WI38 (cell line): ENCODE data around the gene PSPN.
"Not testable (repeated sequence)": the region's sequence is repeated elsewhere in the genome, so short reads cannot be mapped to it uniquely, and the experiment has no call there.

Source experiments
- H3K4me3 ChIP-seq: 2 replicates; pipeline ENCODE4 v1.5.1; 2011; ENCODE audit warnings: low read depth, mild to moderate bottlenecking, control low read depth, low read length
- TF ChIP-seq, protein P1 (sequence below): IDR thresholded peaks from 2 replicates; pipeline ENCODE4 v1.5.1; 2012; ENCODE audit warnings: low read depth, mild to moderate bottlenecking, control low read depth, low read length

The PSPN gene

DNA sequence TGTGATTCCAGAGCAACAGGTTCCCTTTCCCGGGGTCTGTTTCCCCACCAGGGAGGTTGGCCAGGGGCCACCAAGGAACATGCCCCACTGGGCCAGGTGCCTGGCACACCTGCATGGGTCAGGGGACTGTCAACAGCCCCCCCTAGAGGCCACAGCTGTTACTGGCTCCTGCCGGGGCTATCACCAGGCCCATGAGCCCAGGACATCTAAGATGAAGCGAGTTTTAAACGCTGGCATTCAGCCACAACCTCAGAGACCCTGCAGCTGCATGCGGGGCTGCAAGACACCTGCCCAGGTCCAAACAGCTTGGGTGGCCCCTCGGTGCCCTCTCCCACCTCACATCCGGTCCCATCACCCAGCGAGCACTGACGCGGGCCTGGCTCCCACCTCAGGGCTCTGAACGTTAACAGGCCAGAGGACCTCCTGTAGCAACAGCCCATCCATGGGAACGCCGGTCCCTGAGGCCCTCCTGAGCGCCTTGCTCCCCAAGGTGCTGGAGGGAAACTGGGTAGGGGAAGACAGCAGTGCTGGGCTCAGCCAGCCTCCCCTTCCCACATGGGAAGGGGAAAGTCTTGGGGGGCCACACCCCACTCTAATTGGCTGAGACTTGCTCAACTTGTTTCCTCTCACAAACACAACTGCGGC is 36.8 kb upstream of the PSPN start:
- TF ChIP-seq, protein P1, sequence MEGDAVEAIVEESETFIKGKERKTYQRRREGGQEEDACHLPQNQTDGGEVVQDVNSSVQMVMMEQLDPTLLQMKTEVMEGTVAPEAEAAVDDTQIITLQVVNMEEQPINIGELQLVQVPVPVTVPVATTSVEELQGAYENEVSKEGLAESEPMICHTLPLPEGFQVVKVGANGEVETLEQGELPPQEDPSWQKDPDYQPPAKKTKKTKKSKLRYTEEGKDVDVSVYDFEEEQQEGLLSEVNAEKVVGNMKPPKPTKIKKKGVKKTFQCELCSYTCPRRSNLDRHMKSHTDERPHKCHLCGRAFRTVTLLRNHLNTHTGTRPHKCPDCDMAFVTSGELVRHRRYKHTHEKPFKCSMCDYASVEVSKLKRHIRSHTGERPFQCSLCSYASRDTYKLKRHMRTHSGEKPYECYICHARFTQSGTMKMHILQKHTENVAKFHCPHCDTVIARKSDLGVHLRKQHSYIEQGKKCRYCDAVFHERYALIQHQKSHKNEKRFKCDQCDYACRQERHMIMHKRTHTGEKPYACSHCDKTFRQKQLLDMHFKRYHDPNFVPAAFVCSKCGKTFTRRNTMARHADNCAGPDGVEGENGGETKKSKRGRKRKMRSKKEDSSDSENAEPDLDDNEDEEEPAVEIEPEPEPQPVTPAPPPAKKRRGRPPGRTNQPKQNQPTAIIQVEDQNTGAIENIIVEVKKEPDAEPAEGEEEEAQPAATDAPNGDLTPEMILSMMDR, result peak; percentile 54
- H3K4me3 ChIP-seq, result no peak overlapping the region

DNA sequence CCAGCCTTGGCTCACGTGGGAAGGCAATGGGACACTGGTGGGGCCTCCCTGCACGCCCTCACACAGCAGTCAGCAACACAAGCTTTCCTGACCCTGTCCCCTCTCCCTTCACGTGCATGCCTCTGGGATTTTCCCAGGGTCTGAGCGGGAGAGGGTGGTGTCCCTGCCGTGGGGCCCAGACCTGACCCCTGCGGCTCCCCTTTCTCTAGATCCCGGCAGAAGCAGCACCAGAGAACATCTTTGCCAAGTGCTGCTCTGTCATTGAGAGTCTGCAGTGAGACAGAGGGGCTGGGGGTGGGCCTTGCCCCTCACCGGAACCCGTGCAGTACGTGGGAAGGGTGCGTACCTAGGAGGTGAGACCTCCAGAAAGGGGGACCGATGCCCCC is 36.3 kb upstream of the PSPN start:
- TF ChIP-seq, protein P1, result no peak
- no peak overlapping the region for H3K4me3 ChIP-seq

DNA sequence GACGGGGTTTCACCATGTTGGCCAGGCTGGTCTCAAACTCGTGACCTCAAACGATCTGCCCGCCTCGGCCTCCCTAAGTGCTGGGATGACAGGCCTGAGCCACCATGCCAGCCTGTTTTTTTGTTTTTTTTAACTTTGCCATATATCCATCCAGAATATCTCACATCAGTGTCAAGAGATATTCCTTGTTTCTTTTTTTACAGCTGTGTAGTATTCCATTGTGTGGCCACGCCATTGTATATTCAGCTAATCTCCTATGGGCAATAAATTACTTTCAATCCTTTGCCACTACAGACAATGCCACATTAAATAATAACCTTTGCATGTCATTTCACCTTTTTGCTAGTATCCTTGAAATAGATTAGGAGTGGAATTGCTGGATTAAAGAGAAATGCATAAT is 33.6 kb upstream of the PSPN start:
- TF ChIP-seq, protein P1, result no peak
- no peak overlapping the region for H3K4me3 ChIP-seq

DNA sequence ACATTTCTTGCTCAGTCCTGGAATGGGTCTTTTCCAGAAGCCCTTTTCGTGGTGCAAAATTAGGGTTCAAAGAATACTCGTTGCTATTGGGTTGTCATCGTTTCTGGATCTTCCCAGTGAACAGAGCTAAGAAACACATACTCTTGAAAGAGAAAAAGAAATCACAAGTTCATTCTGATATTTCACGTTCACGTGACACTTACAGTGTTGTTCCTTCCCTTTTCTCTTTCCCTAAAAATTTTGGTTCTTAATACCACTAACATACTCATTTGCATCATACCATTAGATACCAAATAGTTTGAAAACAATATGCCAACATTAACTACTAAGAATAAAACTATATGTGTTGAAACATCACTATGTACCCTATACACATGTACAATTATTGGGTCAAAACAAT is 30.7 kb upstream of the PSPN start:
- TF ChIP-seq, protein P1, result no peak
- no peak overlapping the region for H3K4me3 ChIP-seq

DNA sequence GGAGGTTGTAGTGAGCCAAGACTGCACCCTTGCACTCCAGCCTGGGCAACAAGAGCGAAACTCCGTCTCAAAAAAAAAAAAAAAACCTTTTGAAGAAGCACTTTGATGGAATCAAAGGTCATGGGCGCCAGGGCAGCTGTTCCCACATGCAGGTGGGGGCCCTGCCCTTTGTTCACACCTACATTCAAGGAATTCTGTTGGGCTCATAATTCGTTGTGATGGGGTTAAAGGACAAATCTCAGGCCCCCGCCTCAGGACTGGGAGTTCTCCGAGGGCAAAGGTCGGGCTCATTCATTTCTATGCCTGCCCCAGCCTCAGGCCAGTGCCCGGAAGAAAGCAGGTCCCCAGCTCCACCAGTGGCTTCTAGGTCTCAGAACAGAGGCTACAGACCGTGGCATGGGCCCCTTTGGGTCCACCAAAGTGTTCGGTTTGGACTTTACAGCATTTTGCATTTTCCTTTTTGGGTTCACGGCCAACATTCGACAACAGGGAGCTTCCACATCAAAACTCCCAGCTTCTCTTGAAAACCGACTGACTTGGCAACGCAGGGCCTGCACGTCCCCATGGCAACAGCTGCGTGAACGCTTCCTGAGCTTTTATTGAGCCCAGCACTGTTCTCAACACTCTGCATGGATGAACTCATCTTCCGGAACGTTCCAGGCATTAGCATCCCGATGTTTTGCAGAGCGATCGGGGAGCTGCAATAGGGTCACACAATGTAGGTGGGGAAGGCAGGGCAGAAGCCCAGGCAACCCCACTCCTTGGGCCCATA is 27.3 kb upstream of the PSPN start:
- TF ChIP-seq, protein P1, result no peak
- H3K4me3 ChIP-seq, result no peak overlapping the region

DNA sequence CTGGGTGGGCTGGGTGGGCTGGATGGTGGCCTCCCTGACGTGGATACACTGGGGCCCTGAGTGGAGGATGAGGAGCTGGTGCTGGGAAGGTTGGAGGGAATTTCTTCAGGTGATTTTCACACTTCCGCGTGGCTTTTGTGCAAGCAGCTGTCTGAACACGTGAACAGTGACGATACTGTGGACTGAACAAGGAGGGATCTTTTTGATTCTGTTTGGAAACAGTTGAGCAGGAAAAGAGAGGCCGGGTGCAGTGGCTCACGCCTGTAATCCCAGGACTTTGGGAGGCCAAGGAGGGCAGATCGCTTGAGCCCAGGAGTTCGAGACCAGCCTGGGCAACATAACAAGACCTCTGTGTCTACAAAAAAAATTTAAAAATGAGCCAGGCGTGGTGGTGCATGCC is 26.3 kb upstream of the PSPN start:
- TF ChIP-seq, protein P1, result no peak
- no peak overlapping the region for H3K4me3 ChIP-seq

DNA sequence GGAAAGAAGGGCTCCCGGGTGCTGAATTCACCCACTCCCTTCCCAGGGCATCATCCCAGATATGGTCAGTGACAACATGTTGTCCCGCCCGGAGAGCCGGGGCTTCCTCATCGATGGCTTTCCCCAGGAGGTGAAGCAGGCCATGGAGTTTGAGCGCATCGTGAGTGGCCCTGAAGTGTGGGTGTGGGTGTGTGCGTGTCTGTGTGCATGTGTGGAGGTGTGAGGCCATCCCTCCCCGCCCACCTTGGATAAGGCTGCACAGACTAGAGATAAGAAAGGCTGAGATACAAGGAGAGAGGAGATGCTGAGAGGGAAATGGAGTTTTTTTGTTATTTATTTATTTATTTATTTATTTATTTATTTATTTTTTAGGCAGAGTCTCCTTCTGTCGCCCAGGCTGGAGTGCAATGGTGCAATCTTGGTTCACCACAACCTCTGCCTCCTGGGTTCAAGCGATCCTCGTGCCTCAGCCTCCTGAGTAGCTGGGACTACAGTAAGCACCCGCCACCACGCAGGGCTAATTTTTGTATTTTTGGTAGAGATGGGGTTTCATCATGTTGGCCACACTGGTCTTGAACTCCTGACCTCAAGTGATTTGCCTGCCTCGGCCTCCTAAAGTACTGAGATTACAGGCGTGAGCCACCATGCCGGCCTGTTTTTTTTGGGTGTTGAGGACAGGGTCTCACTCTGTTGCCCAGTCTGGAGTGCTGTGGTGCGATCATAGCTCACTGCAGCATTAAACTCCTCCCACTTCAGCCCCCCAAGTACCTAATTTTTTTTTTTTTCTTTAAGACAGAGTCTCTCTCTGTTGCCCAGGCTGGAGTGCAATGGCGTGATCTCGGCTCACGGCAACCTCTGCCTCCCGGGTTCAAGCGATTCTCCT is 24.6 kb upstream of the PSPN start:
- not testable (repeated sequence) for H3K4me3 ChIP-seq
